ENCODE measurements around the gene SYT5. TPM values are rescaled to one million over a fixed set of nuclear protein-coding genes. Genes with fewer than 3 reads are reported as not detected.

The SYT5 gene
- total and polyA plus RNA-seq, 10 of the 15 experiments (the other 5 are each of a cell fraction or from before 2014, with no cell fraction given): 0.04 to 0.79 (median 0.26) TPM; not detected in 7

- no peaks in the 10 kb centered on the region for H3K9me3 ChIP-seq (replicated peaks; ENCODE audit: control insufficient read depth, insufficient read depth, low read length)
- no peak overlapping the region for H3K9ac ChIP-seq (ENCODE audit: control insufficient read depth, insufficient read depth, low read length)
- no peaks in the 10 kb centered on the region for H3K27me3 ChIP-seq (replicated peaks in 1 of 2; ENCODE audit: control insufficient read depth in 2 of 2, insufficient read depth in 2 of 2, low read length in 1 of 2)
- no peaks in the 10 kb centered on the region for H4K20me1 ChIP-seq (ENCODE audit: control insufficient read depth, insufficient read depth)
- FAIRE-seq: no peak
- ChIA-PET CTCF (interaction anchor here (0.7 to 2.6 kb wide), 6 partner anchors 10 to 657 kb away, joined by 3 to 11 read pairs (median 3); no protein-coding TSS in a partner anchor), SMC1A (ENCODE audit: uncharacterized antibody, unreplicated experiment) (interaction anchor here (0.9 to 1.4 kb wide), 2 partner anchors 15 to 651 kb away, joined by 3 to 5 read pairs; no protein-coding TSS in a partner anchor), POLR2A (no interaction called here), RAD21 (ENCODE audit: unreplicated experiment) (no interaction called here)
- in situ Hi-C loops (cut with MboI) (no loop called here), intact Hi-C loops (cut with micrococcal nuclease; ENCODE audit: unreplicated experiment) (no loop called here)
- H3K79me2 ChIP-seq (ENCODE audit: control insufficient read depth, insufficient read depth, low read length): no peaks in the 10 kb centered on the region
- no peak overlapping the region for H3K4me2 ChIP-seq (ENCODE audit: control insufficient read depth, insufficient read depth)
- H3K4me3 ChIP-seq: no peak overlapping the region
- H3K27ac ChIP-seq (ENCODE audit: control insufficient read depth, insufficient read depth): no peak overlapping the region
- no peak for ATAC-seq
- WGBS (ENCODE audit: insufficient coverage, insufficient replicate concordance, low lambda C conversion rate, missing lambda C conversion rate): 75% methylated on average over 16 of the region's 17 CpGs
- TF ChIP-seq ZBTB11 (CRISPR knock-in tag; IDR thresholded peaks at IDR 0.05): no peak
- TF ChIP-seq SUPT20H (IDR thresholded peaks at IDR 0.05; ENCODE audit: borderline replicate concordance, control insufficient read depth, low read depth, low read length): no peak
- no peaks in the 10 kb centered on the region for H3K36me3 ChIP-seq (ENCODE audit: control insufficient read depth in 2 of 2, insufficient read depth in 2 of 2, low read length in 1 of 2)
- DNase-seq (ENCODE audit: low read depth, low spot score): no peak
- peaks cover 13% of the 10 kb centered on the region for H3K4me1 ChIP-seq (ENCODE audit: control insufficient read depth, insufficient read depth, low read length)
- no peak overlapping the region for H2AFZ ChIP-seq (ENCODE audit: control insufficient read depth, low read depth, low read length)
- BruUV-seq (replicated peaks): no TSS peak
Observed at GRCh38 chr19:55136399-55137102, 43.5 kb downstream of the SYT5 start.
